LNCAP (cell line): ENCODE data around the gene ARFGEF2.

Source experiments
- CTCF ChIP-seq: fragments of 450-650 bp; IDR thresholded peaks from 2 replicates; pipeline ENCODE4 v1.5.1; 2017; ENCODE audit warnings: mild to moderate bottlenecking

Gene ARFGEF2

GRCh38 chr20:48932375-48932941, 10.9 kb downstream of the ARFGEF2 start:
- no peak for TF ChIP-seq CTCF

- TF ChIP-seq CTCF = no peak
These were observed 11.7 kb downstream of the ARFGEF2 start for GRCh38 chr20:48933017-48933766.

- TF ChIP-seq CTCF = no peak
These were observed 16.2 kb downstream of the ARFGEF2 start for GRCh38 chr20:48937674-48938073.

- no peak for TF ChIP-seq CTCF
These were observed 17.2 kb downstream of the ARFGEF2 start for GRCh38 chr20:48938670-48939069.

- TF ChIP-seq CTCF = no peak
These were observed 18.7 kb downstream of the ARFGEF2 start for GRCh38 chr20:48940170-48940569.

GRCh38 chr20:48941467-48941866, 20.0 kb downstream of the ARFGEF2 start:
- no peak for TF ChIP-seq CTCF

GRCh38 chr20:48942730-48943129, 21.2 kb downstream of the ARFGEF2 start:
- TF ChIP-seq CTCF = no peak
